Fibroblast of lung (primary cell): Measurements from ENCODE around the gene XPNPEP2.

Experiments used
- CTCF ChIP-seq, 2 donors: IDR thresholded peaks in 1 of 2; conservative IDR thresholded peaks in 1 of 2; 1 replicate in 1 of 2; 2 replicates in 1 of 2; pipeline ENCODE4 v1.5.1; 2011 to 2012; ENCODE audit warnings: low read length in 2 of 2, control low read depth in 1 of 2, inconsistent platforms in 1 of 2, low read depth in 1 of 2, mild to moderate bottlenecking in 1 of 2
- EZH2 ChIP-seq: IDR thresholded peaks from 2 replicates; pipeline ENCODE4 v1.5.1; 2012; ENCODE audit warnings: low read length, control low read depth, mild to moderate bottlenecking; ENCODE audit errors: missing control alignments

GRCh38 chrX:129755779-129756650, 17.2 kb downstream of the XPNPEP2 start:
- TF ChIP-seq CTCF (conservative IDR thresholded peaks at IDR 0.05 in 1 of 2, IDR thresholded peaks at IDR 0.05 in 1 of 2; ENCODE audit: low read depth in 1 of 2, low read length in 2 of 2) = no peak
- no peak for TF ChIP-seq EZH2
